GM21786 (cell line): ENCODE measurements around the gene PRM3.
A peak's percentile ranks its signal among the peaks of the same experiment; 100 is the strongest.

ENCODE experiments used
- ATAC-seq: cut with Tn5 transposase; IDR thresholded peaks from one replicate; pipeline ENCODE4 v1.9.1; 2021; ENCODE audit not compliant: unreplicated experiment

Gene PRM3

DNA sequence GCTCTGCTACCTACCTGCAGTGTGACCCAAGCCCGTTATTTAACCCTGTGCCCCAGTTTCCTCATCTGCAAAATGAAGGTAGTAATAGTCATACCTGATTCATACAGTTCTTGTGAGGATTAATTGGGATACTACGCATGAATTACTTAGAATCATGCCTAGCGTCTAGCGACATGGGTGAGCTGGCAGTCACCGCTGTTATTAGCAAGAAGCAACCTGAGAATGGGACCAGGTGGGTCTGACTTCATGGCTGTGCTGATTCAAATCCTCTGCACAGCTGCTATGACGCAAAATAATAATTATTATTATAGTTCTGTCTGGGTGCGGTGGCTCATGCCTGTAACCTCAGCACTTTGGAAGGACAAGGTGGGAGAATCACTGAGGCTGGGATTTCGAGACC, 25.3 kb downstream of the PRM3 start:
- no peak for ATAC-seq

DNA sequence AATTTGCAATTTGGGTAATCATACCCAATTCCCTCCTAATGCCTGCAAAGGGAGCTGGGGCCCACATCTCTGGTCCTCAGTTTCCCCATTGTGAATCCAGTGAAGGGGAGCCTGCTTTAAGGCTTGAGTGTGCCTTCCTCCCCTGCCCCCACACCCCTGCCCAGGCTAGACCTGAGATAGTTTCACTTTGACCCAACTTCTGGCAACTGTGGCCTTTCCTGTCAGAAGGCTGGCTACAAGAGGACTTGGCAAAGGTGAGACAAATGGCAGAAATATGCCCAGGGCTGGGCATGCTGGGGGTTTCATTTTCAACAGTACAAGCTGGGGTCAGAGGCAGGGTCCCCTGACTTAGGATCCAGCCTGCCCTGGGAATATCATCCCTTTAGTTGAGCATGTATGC, 27.4 kb downstream of the PRM3 start:
- no peak for ATAC-seq

DNA sequence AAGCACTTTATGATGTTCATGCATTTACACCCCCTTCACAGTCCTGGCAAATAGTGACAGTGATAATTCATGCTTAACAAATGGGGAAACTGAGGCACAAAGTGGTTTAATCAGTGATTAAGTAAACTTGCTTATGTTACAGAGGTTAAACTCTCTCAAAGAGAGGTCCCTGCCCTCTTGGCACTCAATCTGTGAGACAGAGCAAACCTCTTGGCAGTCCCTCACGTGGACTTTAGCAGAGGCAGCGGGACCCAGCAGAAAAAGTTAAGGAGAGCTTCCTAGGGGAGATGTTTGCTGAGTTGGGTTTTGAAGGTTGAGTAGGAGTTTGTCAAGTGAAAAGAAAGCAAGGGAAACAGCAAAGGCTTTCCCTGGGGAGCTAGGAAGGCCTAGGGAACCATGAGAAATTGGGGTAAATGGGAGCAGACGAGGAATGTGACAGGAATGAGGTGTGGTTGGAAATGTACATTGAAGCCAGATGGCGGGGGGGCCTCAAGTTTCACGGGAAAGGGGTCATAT, 28.1 kb downstream of the PRM3 start:
- no peak for ATAC-seq

DNA sequence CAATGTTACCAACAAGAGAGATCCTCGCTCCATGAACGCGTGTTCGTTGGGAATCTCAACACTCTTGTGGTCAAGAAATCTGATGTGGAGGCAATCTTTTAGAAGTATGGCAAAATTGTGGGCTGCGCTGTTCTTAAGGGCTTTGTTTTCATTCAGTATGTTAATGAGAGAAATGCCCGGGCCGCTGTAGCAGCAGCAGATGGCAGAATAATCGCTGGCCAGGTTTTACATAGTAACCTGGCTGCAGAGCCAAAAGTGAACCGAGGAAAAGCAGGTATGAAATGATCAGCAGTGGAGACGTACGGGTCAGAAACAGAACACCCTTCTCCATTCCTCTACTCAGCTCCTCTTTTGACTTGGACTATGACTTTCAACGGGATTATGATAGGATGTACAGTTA, 30.8 kb downstream of the PRM3 start:
- ATAC-seq, result no peak

DNA sequence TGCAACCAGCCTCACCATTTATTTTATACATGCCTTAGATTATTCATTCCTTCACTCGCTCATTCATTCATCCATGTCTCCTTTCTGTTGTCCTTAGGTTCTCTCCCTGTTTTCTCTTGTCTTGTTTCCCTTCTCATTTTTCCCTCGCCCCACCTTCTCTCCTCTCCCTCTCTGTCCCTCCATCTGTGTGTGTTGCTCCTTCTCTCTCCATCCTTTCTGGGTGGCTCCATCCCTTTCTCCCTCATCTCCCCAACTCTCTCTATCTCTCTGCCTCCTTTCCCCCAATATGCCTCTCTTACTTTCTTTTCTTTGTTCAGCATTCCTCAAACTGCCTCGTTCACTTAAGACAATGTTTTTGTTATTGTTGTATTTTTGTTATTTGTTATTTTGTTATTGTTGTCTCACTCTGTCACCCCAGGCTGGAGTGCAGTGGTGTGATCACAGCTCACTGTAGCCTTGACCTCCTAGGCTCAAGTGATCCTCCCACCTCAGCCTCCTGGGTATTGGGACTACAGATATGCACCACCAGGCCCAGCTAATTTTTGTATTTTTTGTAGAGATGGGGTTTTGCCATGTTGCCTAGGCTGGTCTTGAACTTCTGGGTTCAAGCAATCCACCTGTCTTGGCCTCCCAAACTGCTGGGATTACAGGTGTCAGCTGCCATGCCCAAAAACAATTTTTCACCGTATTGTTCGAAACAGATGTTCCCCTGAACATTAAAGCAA, 31.8 kb downstream of the PRM3 start:
- no peak for ATAC-seq

GRCh38 chr16:11240636-11241473, 32.6 kb downstream of the PRM3 start:
- no peak for ATAC-seq

DNA sequence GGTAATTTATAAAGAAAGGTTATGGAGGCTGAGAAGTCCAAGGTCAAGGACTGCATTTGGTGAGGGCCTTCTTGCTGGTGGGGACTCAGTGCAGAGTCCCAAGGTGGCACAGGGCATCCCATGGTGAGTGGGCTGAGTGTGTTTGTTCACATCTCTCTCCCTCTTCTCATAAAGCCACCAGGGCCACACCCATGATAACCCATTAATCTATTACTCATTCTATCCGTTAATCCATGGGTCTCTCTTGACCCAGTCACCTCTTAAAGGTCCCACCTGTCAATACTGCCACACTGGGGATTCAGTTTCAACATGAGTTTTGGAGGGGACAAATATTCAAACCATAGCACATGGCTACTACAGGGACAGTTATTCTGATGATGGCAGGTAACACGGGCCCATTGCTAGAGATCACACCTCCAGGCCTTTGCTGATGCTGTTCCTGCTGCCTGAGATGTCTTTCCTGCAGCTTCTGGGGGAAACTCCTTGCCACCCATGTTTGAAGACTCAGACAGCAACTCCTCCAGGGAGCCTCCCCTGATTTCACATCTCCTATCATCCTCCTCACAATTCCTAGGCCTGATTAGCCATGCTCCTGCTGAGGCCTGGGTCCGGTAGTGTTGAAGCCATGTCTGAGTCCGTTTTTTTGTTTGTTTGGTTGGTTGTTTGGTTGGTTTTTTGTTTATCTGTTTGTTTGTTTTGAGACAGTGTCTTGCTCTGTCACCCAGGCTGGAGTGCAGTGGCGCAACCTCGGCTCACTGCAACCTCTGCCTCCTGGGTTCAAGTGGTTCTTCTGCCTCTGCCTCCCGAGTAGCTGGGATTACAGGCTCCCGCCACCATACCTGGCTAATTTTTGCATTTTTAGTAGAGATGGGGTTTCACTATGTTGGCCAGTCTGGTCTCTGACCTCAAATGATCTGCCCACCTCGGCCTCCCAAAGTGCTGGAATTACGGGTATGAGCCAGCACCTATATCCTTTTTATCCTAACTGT, 33.5 kb downstream of the PRM3 start:
- ATAC-seq, result no peak

DNA sequence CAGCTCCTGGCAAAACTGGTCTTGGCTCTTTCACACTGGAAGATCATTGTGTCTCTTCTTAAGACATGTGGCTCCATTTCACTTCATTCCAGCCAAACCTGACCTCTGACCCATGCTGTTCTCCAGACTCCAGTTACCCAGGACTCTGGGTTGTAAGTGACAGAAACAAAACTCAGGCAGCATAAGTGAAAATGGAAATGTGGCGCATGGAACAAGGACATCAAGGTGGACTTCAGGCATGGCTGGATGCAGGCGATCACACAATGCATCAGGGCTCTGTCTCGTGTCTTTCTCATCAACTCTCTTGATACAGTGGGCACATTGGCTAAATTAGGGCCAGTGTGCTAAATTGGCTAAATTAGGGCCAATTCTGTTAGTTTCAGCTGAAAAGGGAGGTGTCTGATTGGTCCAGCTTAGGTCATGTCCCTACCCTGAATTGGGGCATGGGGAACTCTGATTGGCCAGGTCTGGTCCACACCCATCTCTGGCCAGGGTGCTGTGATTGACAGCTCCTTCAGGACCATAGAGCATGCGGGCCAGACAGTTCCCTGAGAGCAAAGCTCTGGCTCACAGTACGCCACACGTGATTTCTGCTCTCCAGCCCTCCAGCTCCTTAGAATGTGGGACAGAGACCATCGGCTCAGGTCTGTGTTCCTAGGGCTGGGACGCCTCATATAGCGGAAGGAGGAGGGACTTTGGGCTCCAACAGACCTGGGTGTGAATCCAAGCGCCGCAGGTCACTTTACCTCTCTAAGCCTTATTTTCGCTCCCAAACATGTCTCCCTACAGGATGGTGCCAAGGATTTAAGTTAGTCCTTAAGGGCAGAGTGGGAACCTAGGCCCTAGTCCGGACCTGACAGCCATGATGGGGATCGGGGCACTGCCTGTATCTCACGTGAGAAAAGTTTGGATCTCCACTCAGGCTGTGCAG, 34.9 kb downstream of the PRM3 start:
- ATAC-seq, result no peak

DNA sequence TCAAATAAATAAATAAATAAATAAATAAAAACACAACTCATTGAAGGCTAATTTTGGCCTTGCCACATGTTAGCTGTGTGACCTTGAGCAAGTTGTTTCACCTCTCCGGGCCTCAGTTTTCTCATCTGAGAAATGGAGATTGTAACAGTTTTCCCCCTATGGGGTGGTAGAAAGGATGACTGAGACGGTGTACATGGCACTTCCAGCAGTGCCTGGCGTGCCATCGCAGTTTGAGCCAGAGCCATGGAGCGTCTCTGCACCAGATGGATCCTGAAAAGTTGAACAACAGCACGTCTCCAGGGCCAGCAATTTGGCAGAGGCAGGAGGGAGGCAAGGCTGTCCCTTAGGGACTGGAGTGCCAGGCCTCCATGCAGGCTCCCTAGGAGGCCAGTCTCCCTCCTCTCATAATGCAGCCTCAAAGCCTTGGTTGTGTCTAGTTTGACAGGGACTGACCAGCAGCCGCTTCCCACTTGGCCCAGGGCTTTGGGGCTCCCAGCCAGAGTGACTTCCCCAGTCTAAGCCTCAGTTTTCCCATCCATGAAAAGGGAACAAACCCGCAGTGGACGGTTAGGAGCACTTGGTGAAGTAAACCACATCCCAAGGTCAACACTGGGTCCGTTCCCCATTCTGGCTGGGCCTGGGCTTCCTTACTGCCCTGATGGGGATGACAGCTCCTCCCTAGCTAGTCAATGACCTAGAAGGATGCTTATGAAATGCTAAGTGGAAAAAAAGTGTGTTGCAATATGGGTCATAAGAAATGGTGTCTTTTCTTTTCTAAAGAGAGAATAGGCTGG, 36.8 kb downstream of the PRM3 start:
- no peak for ATAC-seq

GRCh38 chr16:11235703-11235991, 37.8 kb downstream of the PRM3 start:
- ATAC-seq, result no peak

GRCh38 chr16:11234884-11235702, 38.3 kb downstream of the PRM3 start:
- ATAC-seq, result no peak

GRCh38 chr16:11233727-11234376, 39.6 kb downstream of the PRM3 start:
- no peak for ATAC-seq

GRCh38 chr16:11232852-11233726, 40.3 kb downstream of the PRM3 start:
- ATAC-seq, result peak; percentile 79

DNA sequence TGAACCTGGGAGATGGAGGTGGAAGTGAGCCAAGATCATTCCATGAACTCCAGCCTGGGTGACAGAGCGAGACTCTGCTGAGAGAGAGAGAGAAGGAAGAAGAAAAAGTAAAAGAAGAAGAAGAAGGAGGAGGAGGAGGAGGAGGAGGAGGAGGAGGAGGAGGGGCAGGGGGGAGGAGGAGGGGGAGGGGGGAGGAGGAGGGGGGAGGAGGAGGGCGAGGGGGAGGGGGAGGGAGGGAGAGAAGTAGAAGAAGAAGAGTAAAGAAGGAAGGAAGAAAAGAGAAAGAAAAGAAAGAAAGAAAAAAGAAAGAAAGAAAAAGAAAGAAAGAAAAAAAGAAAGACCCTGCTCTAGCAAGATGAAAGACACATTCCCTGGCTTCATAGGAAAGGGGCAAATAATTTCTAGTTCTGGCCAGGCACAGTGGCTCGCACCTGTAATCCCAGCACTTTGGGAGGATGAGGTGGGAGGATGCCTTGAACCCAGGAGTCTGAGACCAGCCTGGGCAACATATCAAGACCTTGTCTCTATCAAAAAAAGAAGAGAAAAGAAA, 41.1 kb downstream of the PRM3 start:
- no peak for ATAC-seq

- ATAC-seq, result no peak
These were observed 42.0 kb downstream of the PRM3 start for GRCh38 chr16:11231367-11231970.

GRCh38 chr16:11229906-11230305, 43.5 kb downstream of the PRM3 start:
- no peak for ATAC-seq
